K562 (cell line): ENCODE results near the gene RPS6KL1. TPM values are rescaled to one million over a fixed set of nuclear protein-coding genes. Genes with fewer than 3 reads are reported as not detected.
A peak's percentile ranks its signal among the peaks of the same experiment; 100 is the strongest.

Experiments
- ATAC-seq: fragments of 200-7000 bp; cut with Tn5 transposase; 3 replicates; pipeline ENCODE4 v1.9.1; 2020; ENCODE audit warnings: moderate library complexity
- BruUV-seq: library from RNA; stranded (reverse); fragments of 400-500 nt; replicated peaks from 2 replicates; lab custom pipeline; 2021; lab: Mats Ljungman, UMichigan
- CTCF ChIA-PET: fragments of 300-600 bp; formaldehyde crosslinking; extraction: SDS; loops from one replicate; lab custom pipeline; 2021; ENCODE audit warnings: low intra/inter-chr PET ratio; lab: Yijun Ruan, JAX
- POLR2A ChIA-PET: fragments of 300-600, 350-650 bp; sonication (Branson Sonifier 250); formaldehyde crosslinking; extraction: SDS; loops from one replicate; lab custom pipeline; 2021; ENCODE audit warnings: antibody characterized with exemption, inconsistent platforms; lab: Yijun Ruan, JAX
- DNase-seq, 4 experiments: peaks; one replicate each; pipeline versions ENCODE4 v3.0.0 to v3.0.0-alpha.2; 2011 to 2018; ENCODE audit warnings: low spot score in 3 of 4, mixed read lengths in 3 of 4; ENCODE audit errors: extremely low read depth in 1 of 4
- FAIRE-seq: peaks from 2 replicates; lab custom pipeline; 2011; peaks lifted over from hg19 to GRCh38; lab: Jason Lieb, UNC
- H2AFZ ChIP-seq: 2 replicates; pipeline ENCODE4 v1.6.0; 2011; ENCODE audit warnings: low read depth, low read length, control low read depth, inconsistent platforms
- H3K27ac ChIP-seq: fragments of 200-600 bp; 3 replicates; pipeline ENCODE4 v1.8.0; 2011; ENCODE audit warnings: low read depth, mild to moderate bottlenecking, control low read depth, inconsistent platforms, low read length, moderate library complexity, mixed read lengths; ENCODE audit errors: extremely low read depth
- H3K27me3 ChIP-seq, 2 experiments: fragments of 300-600 bp in 1 of 2; 2 replicates in 1 of 2; 3 replicates in 1 of 2; pipeline versions ENCODE4 v1.6.0 to v1.8.0; 2011; ENCODE audit warnings: inconsistent platforms in 2 of 2, low read length in 2 of 2, mild to moderate bottlenecking in 1 of 2, mixed read lengths in 1 of 2, moderate library complexity in 1 of 2; ENCODE audit not compliant: control insufficient read depth in 2 of 2, insufficient read depth in 2 of 2
- H3K36me3 ChIP-seq: fragments of 300-600 bp; 3 replicates; pipeline ENCODE4 v1.8.0; 2011; ENCODE audit warnings: mild to moderate bottlenecking, low read length, inconsistent platforms; ENCODE audit not compliant: control insufficient read depth, insufficient read depth
- H3K4me1 ChIP-seq, 2 experiments: fragments of 200-600 bp in 1 of 2; replicated peaks in 1 of 2; 2 replicates in 1 of 2; 3 replicates in 1 of 2; pipeline versions ENCODE4 v1.5.1 to v1.8.0; 2011; ENCODE audit warnings: inconsistent platforms in 2 of 2, low read length in 2 of 2, mild to moderate bottlenecking in 1 of 2, mixed read lengths in 1 of 2, moderate library complexity in 1 of 2; ENCODE audit not compliant: control insufficient read depth in 2 of 2, insufficient read depth in 2 of 2
- H3K4me2 ChIP-seq: 2 replicates; pipeline ENCODE4 v1.6.1; 2011; ENCODE audit warnings: low read length, control low read depth, inconsistent platforms, mixed read lengths; ENCODE audit not compliant: insufficient read depth
- H3K4me3 ChIP-seq: fragments of 200-600 bp; sonication (generic), shearing (Covaris generic); 2 replicates; pipeline ENCODE4 v1.5.1; 2016; ENCODE audit warnings: control low read depth, inconsistent platforms
- H3K79me2 ChIP-seq: fragments of 200-600 bp; 3 replicates; pipeline ENCODE4 v1.8.0; 2011; ENCODE audit warnings: low read length, inconsistent platforms; ENCODE audit not compliant: control insufficient read depth, insufficient read depth
- H3K9ac ChIP-seq, 2 experiments: 2 replicates each; pipeline versions ENCODE4 v1.6.0 to v1.6.1; 2011; ENCODE audit warnings: low read depth in 2 of 2, low read length in 2 of 2, control low read depth in 1 of 2, inconsistent platforms in 1 of 2, mild to moderate bottlenecking in 1 of 2, mixed read lengths in 1 of 2; ENCODE audit not compliant: insufficient read depth in 1 of 2
- H3K9me1 ChIP-seq: one replicate; pipeline ENCODE4 v1.6.0; 2011; ENCODE audit warnings: inconsistent platforms, mild to moderate bottlenecking, low read length, moderate library complexity; ENCODE audit not compliant: control insufficient read depth, insufficient read depth
- H3K9me3 ChIP-seq: replicated peaks from 2 replicates; pipeline ENCODE4 v1.5.1; 2011; ENCODE audit warnings: low read depth, low read length, inconsistent platforms; ENCODE audit not compliant: control insufficient read depth, insufficient read depth
- H4K20me1 ChIP-seq: replicated peaks from 2 replicates; pipeline ENCODE4 v1.6.1; 2011; ENCODE audit warnings: low read length, inconsistent platforms, mixed read lengths; ENCODE audit not compliant: control insufficient read depth, insufficient read depth
- NFE2L1 ChIP-seq: fragments of 450-650 bp; IDR thresholded peaks from 2 replicates; pipeline ENCODE4 v1.6.1; 2016; ENCODE audit warnings: missing genetic modification characterization, low read depth, mild to moderate bottlenecking, missing compliant biosample characterization, moderate library complexity, borderline replicate concordance
- SPI1 ChIP-seq: IDR thresholded peaks from 2 replicates; pipeline ENCODE4 v1.6.1; 2011; ENCODE audit warnings: low read depth, low read length, control low read depth, borderline replicate concordance
- WGBS: fragments of 100-300 bp; shearing (Covaris generic); methylation state at CpG from one replicate; pipeline ENCODE4 v1.1.6; 2016; ENCODE audit warnings: low coverage, mixed read lengths; ENCODE audit not compliant: insufficient coverage; ENCODE audit errors: missing lambda C conversion rate; 5-methylcytosine and 5-hydroxymethylcytosine counted together
- in situ Hi-C: fragments of 300-500 bp; cut with MboI; formaldehyde crosslinking; loops from 4 replicates; pipeline ENCODE4 v1.15.0; 2018; ENCODE audit warnings: inconsistent platforms, mixed read lengths
- intact Hi-C: fragments of 100-400 bp; cut with micrococcal nuclease; formaldehyde crosslinking; loops from 2 replicates; pipeline ENCODE4 v1.14.2; 2022
- polyA plus RNA-seq, 8 experiments: library from polyadenylated mRNA; depleted of rRNA in 4 of 8; stranded (reverse) in 5 of 8; unstranded in 3 of 8; fragments of >200 nt; fragmentation: Nextera tagmentation in 2 of 8; fragmentation: Illumina TruSeq in 1 of 8; extraction: Ambion mirVana in 2 of 8; extraction: Trizol in 1 of 8; gene quantifications; 2 replicates each; pipeline versions ENCODE4 v1.2.1 to v1.2.3, GENCODE V29; 2011 to 2014; ENCODE audit warnings: inconsistent platforms in 1 of 8, missing spikeins in 1 of 8
- total RNA-seq, 7 experiments: library from RNA; depleted of rRNA in 6 of 7; stranded (reverse); fragments of >200 nt in 6 of 7; fragmentation: Illumina TruSeq in 2 of 7; extraction: Trizol in 2 of 7; gene quantifications; 2 replicates each; pipeline versions ENCODE4 v1.2.1 to v1.2.3, GENCODE V29; 2011 to 2021; ENCODE audit warnings: low replicate concordance in 1 of 7
- TF ChIP-seq, protein P1 (sequence below): sonication (generic); formaldehyde crosslinking; IDR thresholded peaks from 2 replicates; pipeline ENCODE4 v1.8.1; 2022; ENCODE audit warnings: missing genetic modification reagents
- TF ChIP-seq, protein P2 (sequence below): IDR thresholded peaks from 2 replicates; pipeline ENCODE4 v1.6.1; 2012; ENCODE audit warnings: low read depth, low read length, improper control_type of control experiment, borderline replicate concordance

The RPS6KL1 gene
- total and polyA plus RNA-seq, 9 of the 15 experiments (the other 6 are each of a cell fraction or from before 2014, with no cell fraction given), result 0.91 to 15.5 (median 8.1) TPM

DNA sequence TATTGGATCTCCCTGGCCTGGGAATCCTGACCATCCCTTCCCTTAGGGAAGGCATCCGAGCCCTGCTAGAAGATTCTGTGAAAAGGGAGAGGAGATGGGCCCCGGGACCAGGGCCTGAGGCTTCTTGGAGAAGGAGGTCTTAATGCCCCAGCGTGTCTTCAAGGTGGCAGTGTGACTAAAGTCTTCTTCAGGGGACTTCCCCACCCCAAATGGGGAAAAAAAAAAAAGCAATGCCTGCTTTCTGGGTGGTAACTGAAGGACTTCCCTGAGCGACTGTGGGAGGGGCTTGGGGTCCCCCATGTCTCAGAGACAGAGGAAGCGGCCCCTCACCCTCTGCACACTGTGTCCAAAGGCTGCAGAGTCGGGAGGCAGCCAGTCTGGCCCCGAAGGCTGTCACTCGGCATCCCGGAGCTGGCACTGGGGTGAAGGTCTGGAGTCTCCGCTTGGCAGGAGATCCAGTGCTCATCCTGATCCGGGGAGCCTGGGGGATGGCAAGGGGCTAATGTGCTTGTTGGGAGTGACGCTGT, 40.2 kb upstream of the RPS6KL1 start (continued):
- TF ChIP-seq, protein P1, sequence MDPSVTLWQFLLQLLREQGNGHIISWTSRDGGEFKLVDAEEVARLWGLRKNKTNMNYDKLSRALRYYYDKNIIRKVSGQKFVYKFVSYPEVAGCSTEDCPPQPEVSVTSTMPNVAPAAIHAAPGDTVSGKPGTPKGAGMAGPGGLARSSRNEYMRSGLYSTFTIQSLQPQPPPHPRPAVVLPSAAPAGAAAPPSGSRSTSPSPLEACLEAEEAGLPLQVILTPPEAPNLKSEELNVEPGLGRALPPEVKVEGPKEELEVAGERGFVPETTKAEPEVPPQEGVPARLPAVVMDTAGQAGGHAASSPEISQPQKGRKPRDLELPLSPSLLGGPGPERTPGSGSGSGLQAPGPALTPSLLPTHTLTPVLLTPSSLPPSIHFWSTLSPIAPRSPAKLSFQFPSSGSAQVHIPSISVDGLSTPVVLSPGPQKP (CRISPR knock-in tag), result no peak
- TF ChIP-seq, all 486 proteins: peak for 0

DNA sequence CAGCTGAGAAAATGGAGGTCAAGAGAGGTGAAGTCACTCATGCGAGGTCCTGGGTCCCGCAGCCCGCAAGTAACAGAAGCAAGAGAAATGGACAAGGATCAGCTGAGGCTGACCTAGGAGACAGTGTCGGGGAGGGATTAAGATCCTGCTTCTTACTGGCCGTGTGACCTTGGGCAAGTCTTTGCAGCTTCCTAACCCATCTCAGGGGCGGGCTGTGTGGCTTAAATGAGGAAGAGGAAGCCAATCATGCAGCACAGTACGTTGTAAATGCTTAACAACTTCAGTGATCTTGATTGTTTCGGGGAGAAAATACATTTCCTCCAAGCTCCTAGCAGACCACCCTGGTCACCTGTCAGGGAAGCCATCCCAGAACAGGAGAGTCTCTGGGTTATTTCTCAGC, 39.4 kb upstream of the RPS6KL1 start:
- no peak overlapping the region for H3K4me3 ChIP-seq
- CTCF ChIA-PET, result no interaction called here
- H3K9me3 ChIP-seq, result no peaks in the 10 kb centered on the region
- no peaks in the 10 kb centered on the region for H3K27me3 ChIP-seq
- no peaks in the 10 kb centered on the region for H3K36me3 ChIP-seq
- peak; percentile 70; the same call in 1 of the 2 replicates for TF ChIP-seq SPI1
- TF ChIP-seq NFE2L1 (tag), result no peak
- TF ChIP-seq, protein P2, sequence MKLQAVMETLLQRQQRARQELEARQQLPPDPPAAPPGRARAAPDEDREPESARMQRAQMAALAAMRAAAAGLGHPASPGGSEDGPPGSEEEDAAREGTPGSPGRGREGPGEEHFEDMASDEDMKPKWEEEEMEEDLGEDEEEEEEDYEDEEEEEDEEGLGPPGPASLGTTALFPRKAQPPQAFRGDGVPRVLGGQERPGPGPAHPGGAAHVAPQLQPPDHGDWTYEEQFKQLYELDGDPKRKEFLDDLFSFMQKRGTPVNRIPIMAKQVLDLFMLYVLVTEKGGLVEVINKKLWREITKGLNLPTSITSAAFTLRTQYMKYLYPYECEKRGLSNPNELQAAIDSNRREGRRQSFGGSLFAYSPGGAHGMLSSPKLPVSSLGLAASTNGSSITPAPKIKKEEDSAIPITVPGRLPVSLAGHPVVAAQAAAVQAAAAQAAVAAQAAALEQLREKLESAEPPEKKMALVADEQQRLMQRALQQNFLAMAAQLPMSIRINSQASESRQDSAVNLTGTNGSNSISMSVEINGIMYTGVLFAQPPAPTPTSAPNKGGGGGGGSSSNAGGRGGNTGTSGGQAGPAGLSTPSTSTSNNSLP, result no peak
- WGBS, result 6% methylated on average over 5 of the region's 8 CpGs
- H3K9me1 ChIP-seq, result no peaks in the 10 kb centered on the region
- peaks cover 8 to 9% of the 10 kb centered on the region in 2 experiments; a peak in 3 of 5 replicates for H3K4me1 ChIP-seq
- in situ Hi-C loops (no loop called here), intact Hi-C loops (no loop called here)
- BruUV-seq, result no TSS peak
- no peak overlapping the region for H3K27ac ChIP-seq
- FAIRE-seq, result no peak
- no peak overlapping the region; the same call in 1 of the 2 replicates for H3K4me2 ChIP-seq
- H2AFZ ChIP-seq, result peak overlapping the region; percentile 47; the same call in 1 of the 2 replicates
- no peaks in the 10 kb centered on the region for H3K79me2 ChIP-seq
- POLR2A ChIA-PET, result interaction anchor here (1.9 kb wide), 1 partner anchor 9 kb away, joined by 5 read pairs; no protein-coding TSS in a partner anchor
- H3K9ac ChIP-seq, result no peak overlapping the region
- no peaks in the 10 kb centered on the region for H4K20me1 ChIP-seq
- no peak for DNase-seq
- ATAC-seq, result no peak; the same call in 1 of the 3 replicates
